PC-3 (cell line): ENCODE data around the gene TNS3. TPM values are rescaled to one million over a fixed set of nuclear protein-coding genes. Genes with fewer than 3 reads are reported as not detected.

Experiments
- ATAC-seq: fragments of 200-7000 bp; cut with Tn5 transposase; 2 replicates; pipeline ENCODE4 v1.9.1; 2020; ENCODE audit warnings: mild to moderate bottlenecking, moderate library complexity
- BruUV-seq: library from RNA; stranded (reverse); fragments of 400-500 nt; replicated peaks from 2 replicates; lab custom pipeline; 2021; lab: Mats Ljungman, UMichigan
- CTCF ChIA-PET: fragments of 300-600 bp; sonication (Branson Sonifier 250); formaldehyde crosslinking; loops from one replicate; lab custom pipeline; 2022; ENCODE audit warnings: antibody characterized with exemption; lab: Charles Lee
- POLR2A ChIA-PET: fragments of 300-600 bp; sonication (Branson Sonifier 250); formaldehyde crosslinking; loops from one replicate; lab custom pipeline; 2022; ENCODE audit warnings: antibody characterized with exemption; ENCODE audit not compliant: unreplicated experiment; lab: Charles Lee
- DNase-seq: peaks from one replicate; pipeline ENCODE4 v3.0.0-alpha.2; 2015
- H2AFZ ChIP-seq: fragments of 300-600 bp; sonication (generic); 2 replicates; pipeline ENCODE4 v1.6.0; 2016; ENCODE audit warnings: antibody characterized with exemption, low read length
- H3F3A ChIP-seq: fragments of 300-600 bp; sonication (generic); one replicate; pipeline ENCODE4 v1.6.0; 2017; ENCODE audit warnings: antibody characterized with exemption, low read length, control low read depth, mild to moderate bottlenecking; ENCODE audit not compliant: unreplicated experiment
- H3K27ac ChIP-seq: fragments of 300-600 bp; sonication (generic); 2 replicates; pipeline ENCODE4 v1.5.1; 2016; ENCODE audit warnings: mild to moderate bottlenecking, low read length
- H3K27me3 ChIP-seq: fragments of 300-600 bp; sonication (generic); 2 replicates; pipeline ENCODE4 v1.6.1; 2016; ENCODE audit warnings: low read length, mixed read lengths
- H3K36me3 ChIP-seq: fragments of 300-600 bp; sonication (generic); 2 replicates; pipeline ENCODE4 v1.6.1; 2016; ENCODE audit warnings: low read depth, mixed run types, low read length, mixed read lengths
- H3K4me1 ChIP-seq: fragments of 300-600 bp; sonication (generic); 2 replicates; pipeline ENCODE4 v1.5.1; 2016; ENCODE audit warnings: low read length; ENCODE audit not compliant: insufficient read depth
- H3K4me2 ChIP-seq: fragments of 300-600 bp; sonication (generic); 2 replicates; pipeline ENCODE4 v1.6.0; 2016; ENCODE audit warnings: low read length
- H3K4me3 ChIP-seq: fragments of 300-600 bp; sonication (generic); 2 replicates; pipeline ENCODE4 v1.5.1; 2016; ENCODE audit warnings: mild to moderate bottlenecking, low read length, mixed read lengths
- H3K79me2 ChIP-seq: fragments of 300-600 bp; sonication (generic); 2 replicates; pipeline ENCODE4 v1.6.1; 2017; ENCODE audit warnings: low read length, mixed read lengths
- H3K9ac ChIP-seq: fragments of 300-600 bp; sonication (generic); 2 replicates; pipeline ENCODE4 v1.6.0; 2016; ENCODE audit warnings: mild to moderate bottlenecking, low read length
- H3K9me2 ChIP-seq: fragments of 300-600 bp; sonication (generic); replicated peaks from 2 replicates; pipeline ENCODE4 v1.6.1; 2016; ENCODE audit warnings: mixed run types, low read length, mixed read lengths
- H3K9me3 ChIP-seq: fragments of 300-600 bp; sonication (generic); 2 replicates; pipeline ENCODE4 v1.6.1; 2016; ENCODE audit warnings: low read length, mixed read lengths
- H4K20me1 ChIP-seq: fragments of 300-600 bp; sonication (generic); 2 replicates; pipeline ENCODE4 v1.6.1; 2016; ENCODE audit warnings: low read length, mixed read lengths
- CTCF ChIP-seq: fragments of 300-600 bp; sonication (generic); conservative IDR thresholded peaks from 2 replicates; pipeline ENCODE4 v1.5.1; 2017; ENCODE audit warnings: antibody characterized with exemption, low read depth, mild to moderate bottlenecking, low read length
- EZH2 ChIP-seq: fragments of 300-600 bp; sonication (generic); IDR thresholded peaks from one replicate; pipeline ENCODE4 v1.6.1; 2017; ENCODE audit warnings: antibody characterized with exemption, mild to moderate bottlenecking, low read length; ENCODE audit not compliant: unreplicated experiment
- EZH2phosphoT487 ChIP-seq: fragments of 300-600 bp; sonication (generic); IDR thresholded peaks from 2 replicates; pipeline ENCODE4 v1.6.1; 2018; ENCODE audit warnings: mild to moderate bottlenecking, antibody characterized with exemption, low read length, borderline replicate concordance
- intact Hi-C: fragments of 100-400 bp; cut with micrococcal nuclease; formaldehyde crosslinking; loops from 2 replicates; pipeline ENCODE4 v1.9.0; 2023
- total RNA-seq: library from RNA; depleted of rRNA; stranded (reverse); fragments of >200 nt; gene quantifications from 2 replicates; pipeline ENCODE4 v1.2.3, GENCODE V29; 2014

Gene TNS3
- total RNA-seq, 1 experiment from 2014 or later: 72.3 TPM

GRCh38 chr7:47413526-47414341 lies 168.2 kb downstream of the TNS3 start:
- ATAC-seq: no peak
- H3K36me3 ChIP-seq: peaks cover 42% of the 10 kb centered on the region

GRCh38 chr7:47411901-47412300 lies 170.0 kb downstream of the TNS3 start:
- H3K27ac ChIP-seq: no peak overlapping the region
- H3F3A ChIP-seq: no peaks in the 10 kb centered on the region
- no peak overlapping the region for H3K4me3 ChIP-seq
- ATAC-seq (no peak), DNase-seq (no peak)
- TF ChIP-seq CTCF: no peak
- no peak for TF ChIP-seq EZH2
- TF ChIP-seq EZH2phosphoT487: no peak
- ChIA-PET CTCF (no interaction called here), POLR2A (no interaction called here)
- H3K27me3 ChIP-seq: no peaks in the 10 kb centered on the region
- intact Hi-C loops: no loop called here
- peaks cover 5% of the 10 kb centered on the region; the same call in 1 of the 2 replicates for H3K4me1 ChIP-seq
- no peak overlapping the region for H2AFZ ChIP-seq
- no peaks in the 10 kb centered on the region for H4K20me1 ChIP-seq
- no peaks in the 10 kb centered on the region for H3K79me2 ChIP-seq
- no peaks in the 10 kb centered on the region for H3K9me3 ChIP-seq
- no TSS peak for BruUV-seq
- no peaks in the 10 kb centered on the region for H3K9me2 ChIP-seq
- H3K36me3 ChIP-seq: peaks cover 43% of the 10 kb centered on the region
- H3K9ac ChIP-seq: no peak overlapping the region
- H3K4me2 ChIP-seq: no peak overlapping the region

More at GRCh38 chr7:47413526-47414341, 168.2 kb downstream of the TNS3 start:
- no peak for TF ChIP-seq EZH2
- TF ChIP-seq CTCF: no peak
- TF ChIP-seq EZH2phosphoT487: no peak
- intact Hi-C loops: no loop called here
- H3K4me1 ChIP-seq: peaks cover 5% of the 10 kb centered on the region; the same call in 1 of the 2 replicates
- no peaks in the 10 kb centered on the region for H4K20me1 ChIP-seq
- H3K27ac ChIP-seq: no peak overlapping the region
- no peaks in the 10 kb centered on the region for H3K79me2 ChIP-seq
- no peak overlapping the region for H3K9ac ChIP-seq
- POLR2A ChIA-PET: no interaction called here
- H3K4me3 ChIP-seq: no peak overlapping the region
- H3K27me3 ChIP-seq: no peaks in the 10 kb centered on the region
- H2AFZ ChIP-seq: no peak overlapping the region
- no TSS peak for BruUV-seq
- H3F3A ChIP-seq: no peaks in the 10 kb centered on the region
- H3K4me2 ChIP-seq: no peak overlapping the region
- no peak for DNase-seq
- CTCF ChIA-PET: interaction anchor here (0.6 kb wide), 1 partner anchor 124 kb away, joined by 4 read pairs; no protein-coding TSS in a partner anchor
- H3K9me3 ChIP-seq: no peaks in the 10 kb centered on the region
- no peaks in the 10 kb centered on the region for H3K9me2 ChIP-seq

GRCh38 chr7:47411281-47411869 lies 170.5 kb downstream of the TNS3 start:
- Histone ChIP-seq H3K36me3 (peaks cover 41% of the 10 kb centered on the region), H3K27me3 (no peaks in the 10 kb centered on the region), H2AFZ (no peak overlapping the region), H3K9ac (no peak overlapping the region), H4K20me1 (no peaks in the 10 kb centered on the region), H3K27ac (no peak overlapping the region), H3K4me3 (no peak overlapping the region), H3K9me3 (no peaks in the 10 kb centered on the region), H3F3A (no peaks in the 10 kb centered on the region), H3K4me1 (peaks cover 5% of the 10 kb centered on the region; the same call in 1 of the 2 replicates), H3K4me2 (no peak overlapping the region), H3K79me2 (no peaks in the 10 kb centered on the region), H3K9me2 (no peaks in the 10 kb centered on the region)
- ATAC-seq (no peak), DNase-seq (no peak)
- ChIA-PET CTCF (no interaction called here), POLR2A (no interaction called here)
- intact Hi-C loops: no loop called here
- BruUV-seq: no TSS peak
- TF ChIP-seq EZH2phosphoT487 (no peak), CTCF (no peak), EZH2 (no peak)
